WTC11 (cell line): ENCODE measurements around the gene SORCS1. TPM values are rescaled to one million over a fixed set of nuclear protein-coding genes. Genes with fewer than 3 reads are reported as not detected.

ENCODE experiments used
- ATAC-seq: fragments of 200-7000 bp; cut with Tn5 transposase; 2 replicates; pipeline ENCODE4 v1.10.0; 2021; ENCODE audit warnings: mild to moderate bottlenecking, moderate library complexity
- CTCF ChIA-PET: fragments of 300-600 bp; sonication (Branson Sonifier 250); formaldehyde crosslinking; loops from one replicate; lab custom pipeline; 2021; ENCODE audit warnings: antibody characterized with exemption; lab: Charles Lee
- POLR2A ChIA-PET: fragments of 350-600 bp; sonication (Branson Sonifier 250); formaldehyde crosslinking; loops from one replicate; lab custom pipeline; 2021; ENCODE audit warnings: antibody characterized with exemption; lab: Charles Lee
- DNase-seq: peaks from one replicate; pipeline ENCODE4 v3.0.0; 2021; ENCODE audit warnings: low spot score
- H3K27ac Mint-ChIP-seq: 2 replicates; pipeline ENCODE4 v1.8.0; 2021; ENCODE audit warnings: mixed read lengths
- H3K27me3 Mint-ChIP-seq: 2 replicates; pipeline ENCODE4 v1.8.0; 2021; ENCODE audit warnings: low read depth, mild to moderate bottlenecking, moderate library complexity, mixed read lengths
- H3K36me3 Mint-ChIP-seq: 2 replicates; pipeline ENCODE4 v1.8.0; 2021; ENCODE audit warnings: mixed read lengths
- H3K4me1 Mint-ChIP-seq: 2 replicates; pipeline ENCODE4 v1.8.0; 2022; ENCODE audit warnings: mixed read lengths
- H3K4me3 Mint-ChIP-seq: 2 replicates; pipeline ENCODE4 v1.8.0; 2021; ENCODE audit warnings: mild to moderate bottlenecking, moderate library complexity, mixed read lengths
- H3K9me3 Mint-ChIP-seq: 2 replicates; pipeline ENCODE4 v1.8.0; 2021; ENCODE audit warnings: mixed read lengths
- ESRRA ChIP-seq: sonication (generic); formaldehyde crosslinking; IDR thresholded peaks from 2 replicates; pipeline ENCODE4 v1.8.1; 2022; ENCODE audit warnings: mild to moderate bottlenecking, missing genetic modification reagents, borderline replicate concordance
- ETV6 ChIP-seq: sonication (generic); formaldehyde crosslinking; IDR thresholded peaks from 2 replicates; pipeline ENCODE4 v1.8.1; 2022; ENCODE audit warnings: mild to moderate bottlenecking, missing genetic modification reagents
- FOXJ3 ChIP-seq: sonication (generic); formaldehyde crosslinking; IDR thresholded peaks from 2 replicates; pipeline ENCODE4 v1.9.0; 2021; ENCODE audit warnings: missing genetic modification reagents, mild to moderate bottlenecking, borderline replicate concordance
- GTF2I ChIP-seq: fragments of 250-450 bp; sonication (Bioruptor Pico); conservative IDR thresholded peaks from 2 replicates; pipeline ENCODE4 v1.4.0; 2021; ENCODE audit warnings: mild to moderate bottlenecking
- NFATC4 ChIP-seq: fragments of 250-450 bp; sonication (Bioruptor Pico); IDR thresholded peaks from 2 replicates; pipeline ENCODE4 v1.9.0; 2021; ENCODE audit warnings: mild to moderate bottlenecking
- NR1H2 ChIP-seq: sonication (generic); formaldehyde crosslinking; IDR thresholded peaks from 2 replicates; pipeline ENCODE4 v1.9.0; 2021; ENCODE audit warnings: mild to moderate bottlenecking, moderate library complexity, missing genetic modification reagents
- NR3C1 ChIP-seq: sonication (generic); formaldehyde crosslinking; conservative IDR thresholded peaks from 2 replicates; pipeline ENCODE4 v1.8.1; 2023; ENCODE audit warnings: low read depth, mild to moderate bottlenecking, missing genetic modification reagents
- PRRX2 ChIP-seq: fragments of 250-450 bp; sonication (Bioruptor Pico); IDR thresholded peaks from 2 replicates; pipeline ENCODE4 v1.8.0; 2021; ENCODE audit warnings: mild to moderate bottlenecking
- SOX15 ChIP-seq: fragments of 250-450 bp; sonication (Bioruptor Pico); IDR thresholded peaks from 2 replicates; pipeline ENCODE4 v1.9.0; 2021; ENCODE audit warnings: mild to moderate bottlenecking
- TP53 ChIP-seq: sonication (generic); formaldehyde crosslinking; IDR thresholded peaks from 2 replicates; pipeline ENCODE4 v1.8.1; 2023; ENCODE audit warnings: mild to moderate bottlenecking, missing genetic modification reagents
- ZNF219 ChIP-seq: sonication (generic); formaldehyde crosslinking; IDR thresholded peaks from 2 replicates; pipeline ENCODE4 v1.8.0; 2023; ENCODE audit warnings: missing genetic modification reagents, mild to moderate bottlenecking, borderline replicate concordance
- ZNF263 ChIP-seq: sonication (generic); formaldehyde crosslinking; IDR thresholded peaks from 2 replicates; pipeline ENCODE4 v1.8.1; 2022; ENCODE audit warnings: low read depth, mild to moderate bottlenecking, moderate library complexity, missing genetic modification reagents
- total RNA-seq: library from RNA; stranded (reverse); gene quantifications from 3 replicates; pipeline ENCODE4 v1.2.3, GENCODE V29; 2021
- TF ChIP-seq, protein P1 (sequence below): fragments of 200-600 bp; IDR thresholded peaks from 2 replicates; pipeline ENCODE4 v1.8.0; 2022; ENCODE audit warnings: antibody characterized with exemption
- TF ChIP-seq, protein P2 (sequence below): fragments of 250-450 bp; sonication (Bioruptor Pico); IDR thresholded peaks from 2 replicates; pipeline ENCODE4 v1.9.0; 2021; ENCODE audit warnings: mild to moderate bottlenecking, borderline replicate concordance
- TF ChIP-seq, protein P3 (sequence below): sonication (generic); formaldehyde crosslinking; IDR thresholded peaks from 2 replicates; pipeline ENCODE4 v1.8.0; 2022; ENCODE audit warnings: mild to moderate bottlenecking, missing genetic modification reagents
- TF ChIP-seq, protein P4 (sequence below): fragments of 250-450 bp; sonication (Bioruptor Pico); conservative IDR thresholded peaks from 2 replicates; pipeline ENCODE4 v1.9.0; 2021; ENCODE audit warnings: mild to moderate bottlenecking
- TF ChIP-seq, protein P5 (sequence below): sonication (generic); formaldehyde crosslinking; IDR thresholded peaks from 2 replicates; pipeline ENCODE4 v1.8.0; 2022; ENCODE audit warnings: mild to moderate bottlenecking, missing genetic modification reagents
- TF ChIP-seq, protein P6 (sequence below): sonication (generic); formaldehyde crosslinking; IDR thresholded peaks from 2 replicates; pipeline ENCODE4 v1.8.1; 2023; ENCODE audit warnings: mild to moderate bottlenecking, missing genetic modification reagents, borderline replicate concordance

The SORCS1 gene
- total RNA-seq, 1 experiment from 2014 or later, result 3.3 TPM

DNA sequence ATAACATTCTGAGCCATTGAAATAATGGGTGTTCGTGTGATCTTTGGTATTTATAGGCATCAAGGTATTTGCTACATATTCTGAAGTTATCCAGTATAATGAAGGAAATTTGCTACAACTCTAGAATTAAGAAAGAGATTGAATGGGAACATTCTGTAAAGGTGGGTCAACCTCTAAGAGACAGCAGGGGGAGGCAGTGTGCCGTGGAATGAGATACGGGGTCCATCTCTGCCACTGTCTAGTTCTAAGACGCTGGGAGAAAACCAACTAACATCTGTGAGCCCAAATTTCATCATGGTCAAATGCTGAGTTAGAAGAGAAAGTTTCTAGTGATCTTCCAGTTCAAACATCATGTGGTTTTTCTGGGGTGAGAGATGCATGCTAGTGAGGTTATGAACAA lies 368.9 kb downstream of the SORCS1 start:
- CTCF ChIA-PET, result no interaction called here
- Mint-ChIP-seq H3K9me3 (peaks cover 7% of the 10 kb centered on the region; the same call in 1 of the 2 replicates), H3K27ac (no peak overlapping the region), H3K36me3 (peaks cover 10% of the 10 kb centered on the region), H3K4me1 (peaks cover 14% of the 10 kb centered on the region), H3K27me3 (no peaks in the 10 kb centered on the region), H3K4me3 (no peak overlapping the region)
- ATAC-seq (peak; percentile 93), DNase-seq (peak; percentile 48)
- TF ChIP-seq, protein P1, sequence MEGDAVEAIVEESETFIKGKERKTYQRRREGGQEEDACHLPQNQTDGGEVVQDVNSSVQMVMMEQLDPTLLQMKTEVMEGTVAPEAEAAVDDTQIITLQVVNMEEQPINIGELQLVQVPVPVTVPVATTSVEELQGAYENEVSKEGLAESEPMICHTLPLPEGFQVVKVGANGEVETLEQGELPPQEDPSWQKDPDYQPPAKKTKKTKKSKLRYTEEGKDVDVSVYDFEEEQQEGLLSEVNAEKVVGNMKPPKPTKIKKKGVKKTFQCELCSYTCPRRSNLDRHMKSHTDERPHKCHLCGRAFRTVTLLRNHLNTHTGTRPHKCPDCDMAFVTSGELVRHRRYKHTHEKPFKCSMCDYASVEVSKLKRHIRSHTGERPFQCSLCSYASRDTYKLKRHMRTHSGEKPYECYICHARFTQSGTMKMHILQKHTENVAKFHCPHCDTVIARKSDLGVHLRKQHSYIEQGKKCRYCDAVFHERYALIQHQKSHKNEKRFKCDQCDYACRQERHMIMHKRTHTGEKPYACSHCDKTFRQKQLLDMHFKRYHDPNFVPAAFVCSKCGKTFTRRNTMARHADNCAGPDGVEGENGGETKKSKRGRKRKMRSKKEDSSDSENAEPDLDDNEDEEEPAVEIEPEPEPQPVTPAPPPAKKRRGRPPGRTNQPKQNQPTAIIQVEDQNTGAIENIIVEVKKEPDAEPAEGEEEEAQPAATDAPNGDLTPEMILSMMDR, result peak; percentile 53
- TF ChIP-seq PRRX2 (CRISPR knock-in tag), result no peak
- TF ChIP-seq ZNF219, result no peak
- TF ChIP-seq, protein P2, sequence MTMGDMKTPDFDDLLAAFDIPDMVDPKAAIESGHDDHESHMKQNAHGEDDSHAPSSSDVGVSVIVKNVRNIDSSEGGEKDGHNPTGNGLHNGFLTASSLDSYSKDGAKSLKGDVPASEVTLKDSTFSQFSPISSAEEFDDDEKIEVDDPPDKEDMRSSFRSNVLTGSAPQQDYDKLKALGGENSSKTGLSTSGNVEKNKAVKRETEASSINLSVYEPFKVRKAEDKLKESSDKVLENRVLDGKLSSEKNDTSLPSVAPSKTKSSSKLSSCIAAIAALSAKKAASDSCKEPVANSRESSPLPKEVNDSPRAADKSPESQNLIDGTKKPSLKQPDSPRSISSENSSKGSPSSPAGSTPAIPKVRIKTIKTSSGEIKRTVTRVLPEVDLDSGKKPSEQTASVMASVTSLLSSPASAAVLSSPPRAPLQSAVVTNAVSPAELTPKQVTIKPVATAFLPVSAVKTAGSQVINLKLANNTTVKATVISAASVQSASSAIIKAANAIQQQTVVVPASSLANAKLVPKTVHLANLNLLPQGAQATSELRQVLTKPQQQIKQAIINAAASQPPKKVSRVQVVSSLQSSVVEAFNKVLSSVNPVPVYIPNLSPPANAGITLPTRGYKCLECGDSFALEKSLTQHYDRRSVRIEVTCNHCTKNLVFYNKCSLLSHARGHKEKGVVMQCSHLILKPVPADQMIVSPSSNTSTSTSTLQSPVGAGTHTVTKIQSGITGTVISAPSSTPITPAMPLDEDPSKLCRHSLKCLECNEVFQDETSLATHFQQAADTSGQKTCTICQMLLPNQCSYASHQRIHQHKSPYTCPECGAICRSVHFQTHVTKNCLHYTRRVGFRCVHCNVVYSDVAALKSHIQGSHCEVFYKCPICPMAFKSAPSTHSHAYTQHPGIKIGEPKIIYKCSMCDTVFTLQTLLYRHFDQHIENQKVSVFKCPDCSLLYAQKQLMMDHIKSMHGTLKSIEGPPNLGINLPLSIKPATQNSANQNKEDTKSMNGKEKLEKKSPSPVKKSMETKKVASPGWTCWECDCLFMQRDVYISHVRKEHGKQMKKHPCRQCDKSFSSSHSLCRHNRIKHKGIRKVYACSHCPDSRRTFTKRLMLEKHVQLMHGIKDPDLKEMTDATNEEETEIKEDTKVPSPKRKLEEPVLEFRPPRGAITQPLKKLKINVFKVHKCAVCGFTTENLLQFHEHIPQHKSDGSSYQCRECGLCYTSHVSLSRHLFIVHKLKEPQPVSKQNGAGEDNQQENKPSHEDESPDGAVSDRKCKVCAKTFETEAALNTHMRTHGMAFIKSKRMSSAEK (CRISPR knock-in tag), result no peak
- TF ChIP-seq TP53 (CRISPR knock-in tag), result no peak
- no peak for TF ChIP-seq ETV6
- POLR2A ChIA-PET, result no interaction called here

DNA sequence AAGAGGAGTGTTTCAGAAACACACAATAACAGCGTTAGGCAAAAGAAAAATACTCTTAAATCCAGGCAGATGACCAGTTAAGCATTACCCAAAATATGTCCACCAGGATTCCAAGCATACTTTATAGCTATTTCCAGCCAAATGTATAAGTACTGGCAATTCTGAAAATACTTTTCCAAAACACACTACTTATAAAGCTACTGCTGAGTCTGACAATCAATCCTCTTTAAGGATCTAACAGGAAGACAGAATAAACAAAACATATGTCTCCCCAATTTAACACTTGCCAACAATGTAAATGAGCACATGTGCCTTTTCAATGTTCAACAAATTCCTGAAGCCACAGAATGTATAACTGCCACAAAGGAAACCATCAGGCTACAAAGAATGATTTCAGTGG lies 370.9 kb downstream of the SORCS1 start:
- ChIA-PET CTCF (interaction anchor here (1.3 kb wide), 1 partner anchor 28 kb away, joined by 3 read pairs; no protein-coding TSS in a partner anchor), POLR2A (no interaction called here)
- H3K9me3 Mint-ChIP-seq, result peaks cover 14% of the 10 kb centered on the region
- DNase-seq, result no peak
- H3K36me3 Mint-ChIP-seq, result peaks cover 12% of the 10 kb centered on the region
- H3K27ac Mint-ChIP-seq, result no peak overlapping the region
- no peak for ATAC-seq
- peaks cover 25% of the 10 kb centered on the region for H3K4me1 Mint-ChIP-seq
- no peak overlapping the region for H3K4me3 Mint-ChIP-seq
- no peaks in the 10 kb centered on the region for H3K27me3 Mint-ChIP-seq
- TF ChIP-seq NFATC4 (no peak), SOX15 (CRISPR knock-in tag) (no peak), FOXJ3 (CRISPR knock-in tag) (no peak), ZNF263 (CRISPR knock-in tag) (no peak), NR3C1 (CRISPR knock-in tag) (no peak), GTF2I (CRISPR knock-in tag) (no peak), ZNF219 (no peak), ESRRA (CRISPR knock-in tag) (no peak), NR1H2 (CRISPR knock-in tag) (no peak)
- TF ChIP-seq, protein P3, sequence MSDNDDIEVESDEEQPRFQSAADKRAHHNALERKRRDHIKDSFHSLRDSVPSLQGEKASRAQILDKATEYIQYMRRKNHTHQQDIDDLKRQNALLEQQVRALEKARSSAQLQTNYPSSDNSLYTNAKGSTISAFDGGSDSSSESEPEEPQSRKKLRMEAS (CRISPR knock-in tag), result no peak
- TF ChIP-seq, protein P4, sequence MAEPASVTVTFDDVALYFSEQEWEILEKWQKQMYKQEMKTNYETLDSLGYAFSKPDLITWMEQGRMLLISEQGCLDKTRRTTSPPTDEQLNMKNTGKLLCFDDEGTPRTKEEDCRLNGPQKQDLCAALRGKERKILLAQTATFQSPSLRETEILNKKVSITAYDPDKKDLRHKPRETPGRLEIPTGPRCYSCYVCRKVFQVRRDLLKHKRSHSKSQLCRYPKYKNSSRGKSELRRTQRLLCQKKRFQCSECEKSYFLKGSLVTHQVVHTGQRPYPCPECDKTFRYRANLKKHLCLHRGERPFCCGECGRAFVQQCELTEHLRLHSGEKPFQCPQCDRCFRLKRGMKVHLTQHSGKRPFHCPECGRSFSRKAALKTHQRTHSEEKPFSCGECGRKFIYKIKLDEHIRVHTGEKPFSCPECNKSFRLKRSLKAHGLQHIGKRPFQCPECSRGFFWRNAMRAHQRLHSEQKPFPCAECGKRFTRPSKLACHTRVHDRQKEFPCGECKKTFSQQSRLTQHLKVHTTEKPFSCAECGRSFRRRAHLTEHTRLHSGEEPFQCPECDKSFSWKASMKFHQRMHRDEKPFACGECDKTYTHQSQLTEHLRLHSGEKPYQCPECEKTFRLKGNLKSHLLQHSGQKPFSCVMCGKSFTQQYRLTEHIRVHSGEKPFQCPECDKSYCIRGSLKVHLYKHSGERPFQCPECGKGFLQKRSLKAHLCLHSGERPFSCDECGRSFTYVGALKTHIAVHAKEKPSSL, result no peak
- TF ChIP-seq, protein P5, sequence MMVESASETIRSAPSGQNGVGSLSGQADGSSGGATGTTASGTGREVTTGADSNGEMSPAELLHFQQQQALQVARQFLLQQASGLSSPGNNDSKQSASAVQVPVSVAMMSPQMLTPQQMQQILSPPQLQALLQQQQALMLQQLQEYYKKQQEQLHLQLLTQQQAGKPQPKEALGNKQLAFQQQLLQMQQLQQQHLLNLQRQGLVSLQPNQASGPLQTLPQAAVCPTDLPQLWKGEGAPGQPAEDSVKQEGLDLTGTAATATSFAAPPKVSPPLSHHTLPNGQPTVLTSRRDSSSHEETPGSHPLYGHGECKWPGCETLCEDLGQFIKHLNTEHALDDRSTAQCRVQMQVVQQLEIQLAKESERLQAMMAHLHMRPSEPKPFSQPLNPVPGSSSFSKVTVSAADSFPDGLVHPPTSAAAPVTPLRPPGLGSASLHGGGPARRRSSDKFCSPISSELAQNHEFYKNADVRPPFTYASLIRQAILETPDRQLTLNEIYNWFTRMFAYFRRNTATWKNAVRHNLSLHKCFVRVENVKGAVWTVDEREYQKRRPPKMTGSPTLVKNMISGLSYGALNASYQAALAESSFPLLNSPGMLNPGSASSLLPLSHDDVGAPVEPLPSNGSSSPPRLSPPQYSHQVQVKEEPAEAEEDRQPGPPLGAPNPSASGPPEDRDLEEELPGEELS (CRISPR knock-in tag), result no peak
- TF ChIP-seq, protein P6, sequence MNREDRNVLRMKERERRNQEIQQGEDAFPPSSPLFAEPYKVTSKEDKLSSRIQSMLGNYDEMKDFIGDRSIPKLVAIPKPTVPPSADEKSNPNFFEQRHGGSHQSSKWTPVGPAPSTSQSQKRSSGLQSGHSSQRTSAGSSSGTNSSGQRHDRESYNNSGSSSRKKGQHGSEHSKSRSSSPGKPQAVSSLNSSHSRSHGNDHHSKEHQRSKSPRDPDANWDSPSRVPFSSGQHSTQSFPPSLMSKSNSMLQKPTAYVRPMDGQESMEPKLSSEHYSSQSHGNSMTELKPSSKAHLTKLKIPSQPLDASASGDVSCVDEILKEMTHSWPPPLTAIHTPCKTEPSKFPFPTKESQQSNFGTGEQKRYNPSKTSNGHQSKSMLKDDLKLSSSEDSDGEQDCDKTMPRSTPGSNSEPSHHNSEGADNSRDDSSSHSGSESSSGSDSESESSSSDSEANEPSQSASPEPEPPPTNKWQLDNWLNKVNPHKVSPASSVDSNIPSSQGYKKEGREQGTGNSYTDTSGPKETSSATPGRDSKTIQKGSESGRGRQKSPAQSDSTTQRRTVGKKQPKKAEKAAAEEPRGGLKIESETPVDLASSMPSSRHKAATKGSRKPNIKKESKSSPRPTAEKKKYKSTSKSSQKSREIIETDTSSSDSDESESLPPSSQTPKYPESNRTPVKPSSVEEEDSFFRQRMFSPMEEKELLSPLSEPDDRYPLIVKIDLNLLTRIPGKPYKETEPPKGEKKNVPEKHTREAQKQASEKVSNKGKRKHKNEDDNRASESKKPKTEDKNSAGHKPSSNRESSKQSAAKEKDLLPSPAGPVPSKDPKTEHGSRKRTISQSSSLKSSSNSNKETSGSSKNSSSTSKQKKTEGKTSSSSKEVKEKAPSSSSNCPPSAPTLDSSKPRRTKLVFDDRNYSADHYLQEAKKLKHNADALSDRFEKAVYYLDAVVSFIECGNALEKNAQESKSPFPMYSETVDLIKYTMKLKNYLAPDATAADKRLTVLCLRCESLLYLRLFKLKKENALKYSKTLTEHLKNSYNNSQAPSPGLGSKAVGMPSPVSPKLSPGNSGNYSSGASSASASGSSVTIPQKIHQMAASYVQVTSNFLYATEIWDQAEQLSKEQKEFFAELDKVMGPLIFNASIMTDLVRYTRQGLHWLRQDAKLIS (CRISPR knock-in tag), result no peak
